HFF-Myc (cell line): ENCODE results near the gene FAR2.

ENCODE experiments used
- DNase-seq: peaks from one replicate; pipeline ENCODE4 v3.0.0-alpha.2; 2011; ENCODE audit warnings: low read depth; ENCODE audit errors: extremely low read depth
- H3K4me3 ChIP-seq: replicated peaks from 2 replicates; pipeline ENCODE4 v1.5.1; 2011; ENCODE audit warnings: low read depth, mild to moderate bottlenecking, control low read depth, low read length
- CTCF ChIP-seq: IDR thresholded peaks from 2 replicates; pipeline ENCODE4 v1.5.1; 2012; ENCODE audit warnings: mild to moderate bottlenecking, low read depth, low read length, control low read depth; ENCODE audit errors: missing control alignments

The FAR2 gene

GRCh38 chr12:29304388-29304787 is 155.3 kb downstream of the FAR2 start:
- no peak overlapping the region for H3K4me3 ChIP-seq
- DNase-seq, result no peak
- TF ChIP-seq CTCF, result no peak

- H3K4me3 ChIP-seq, result no peak overlapping the region
- DNase-seq, result no peak
- TF ChIP-seq CTCF, result no peak
These were observed 157.2 kb downstream of the FAR2 start for GRCh38 chr12:29306266-29306665.

GRCh38 chr12:29306682-29307081 is 157.6 kb downstream of the FAR2 start:
- no peak for DNase-seq
- H3K4me3 ChIP-seq, result no peak overlapping the region
- TF ChIP-seq CTCF, result no peak

DNA sequence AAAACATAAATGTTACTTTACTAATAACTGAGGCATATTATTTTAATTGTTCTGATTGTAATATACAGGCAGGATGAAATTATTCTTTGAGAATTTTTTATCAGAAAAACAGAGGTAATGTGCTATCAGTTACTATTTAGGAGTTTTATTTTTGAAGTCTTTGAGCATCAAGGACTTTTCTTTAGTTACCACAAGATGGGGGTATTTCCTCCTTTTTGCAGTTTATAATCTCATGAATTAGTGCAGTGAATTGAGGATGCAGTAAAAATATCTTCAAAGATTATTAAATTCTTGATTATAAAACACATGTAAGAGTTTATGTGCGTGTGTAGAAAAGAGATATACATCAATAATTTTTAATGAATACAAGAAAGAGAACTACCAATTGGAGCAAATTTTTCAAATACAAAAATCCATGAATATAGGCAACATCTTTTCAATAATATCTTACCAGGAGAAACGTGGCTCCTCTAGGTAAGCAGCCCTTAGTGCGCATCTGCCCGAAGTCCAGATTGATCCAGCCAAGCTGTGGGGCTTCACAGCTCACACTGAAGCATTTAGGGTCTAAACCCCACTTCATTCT is 160.3 kb downstream of the FAR2 start:
- peak; percentile 17 for TF ChIP-seq CTCF
- no peak overlapping the region for H3K4me3 ChIP-seq
- DNase-seq, result peak; percentile 2

DNA sequence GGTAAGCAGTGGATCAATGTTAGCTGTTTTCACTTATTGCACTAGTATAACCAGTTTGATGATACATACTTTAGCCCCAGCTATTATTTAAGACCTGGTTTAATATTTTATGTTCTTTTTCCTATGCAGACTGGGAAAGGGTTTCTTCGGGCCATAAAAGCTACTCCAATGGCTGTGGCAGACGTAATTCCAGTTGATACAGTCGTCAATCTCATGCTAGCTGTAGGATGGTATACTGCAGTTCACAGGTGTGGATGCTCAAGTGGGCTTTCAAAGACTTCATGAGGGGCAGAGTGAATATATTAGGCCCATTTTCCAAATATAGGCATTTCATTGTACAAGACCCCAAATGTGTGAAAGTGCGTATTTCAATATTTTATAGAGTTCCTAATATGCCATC is 161.8 kb downstream of the FAR2 start:
- no peak for DNase-seq
- TF ChIP-seq CTCF, result no peak
- H3K4me3 ChIP-seq, result no peak overlapping the region

DNA sequence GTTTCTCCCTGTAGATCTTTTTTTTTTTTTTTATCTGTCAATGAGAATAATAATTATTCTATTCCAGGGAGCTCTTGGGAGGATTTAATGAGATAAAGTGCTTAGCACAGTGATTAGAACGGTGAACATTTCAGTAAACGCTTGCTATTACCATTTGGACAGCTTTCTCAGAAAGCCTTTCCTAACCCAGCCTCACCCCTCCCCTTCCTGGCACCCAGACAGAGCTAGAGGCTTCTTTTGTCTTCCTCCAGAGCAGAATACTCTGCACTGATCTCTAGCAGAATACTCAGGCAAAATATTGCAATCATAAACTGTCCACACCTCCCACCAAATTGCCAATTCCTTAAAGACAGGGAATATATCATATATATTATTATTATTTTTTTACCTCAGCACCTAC is 165.3 kb downstream of the FAR2 start:
- no peak for TF ChIP-seq CTCF
- DNase-seq, result no peak
- no peak overlapping the region for H3K4me3 ChIP-seq

GRCh38 chr12:29316752-29317151 is 167.7 kb downstream of the FAR2 start:
- TF ChIP-seq CTCF, result no peak
- H3K4me3 ChIP-seq, result no peak overlapping the region
- DNase-seq, result no peak
